ENCODE measurements around the gene MCOLN2.
A peak's percentile ranks its signal among the peaks of the same experiment; 100 is the strongest.
"Not testable (repeated sequence)": the region's sequence is repeated elsewhere in the genome, so short reads cannot be mapped to it uniquely, and the experiment has no call there.

MCOLN2 gene

GRCh38 chr1:84996846-84997666 lies at the start of gene MCOLN2:
Gene MCOLN2, minus strand, starts transcription at chr1:84997113. Its CDS starts 241 bp downstream, at chr1:84996872.
- peak; percentile 65 for DNase-seq

GRCh38 chr1:85042413-85042812 lies 45.5 kb upstream of the MCOLN2 start:
- DNase-seq: no peak

- DNase-seq: no peak
These were observed 44.9 kb upstream of the MCOLN2 start for GRCh38 chr1:85041793-85042192.

- no peak for DNase-seq
These were observed 36.3 kb upstream of the MCOLN2 start for GRCh38 chr1:85033221-85033620.

- DNase-seq: no peak
These were observed 33.6 kb upstream of the MCOLN2 start for GRCh38 chr1:85030536-85030935.

- no peak for DNase-seq
These were observed 31.2 kb upstream of the MCOLN2 start for GRCh38 chr1:85028151-85028550.

GRCh38 chr1:85027242-85027983 lies 30.5 kb upstream of the MCOLN2 start:
- DNase-seq: peak; percentile 65

- DNase-seq: no peak
These were observed 29.0 kb upstream of the MCOLN2 start for GRCh38 chr1:85025940-85026339.

GRCh38 chr1:85024736-85025135 lies 27.8 kb upstream of the MCOLN2 start:
- no peak for DNase-seq

- DNase-seq: peak; percentile 61
These were observed 25.8 kb upstream of the MCOLN2 start for GRCh38 chr1:85022700-85023099.

GRCh38 chr1:85019994-85020393 lies 23.1 kb upstream of the MCOLN2 start:
- no peak for DNase-seq

- no peak for DNase-seq
These were observed 18.9 kb upstream of the MCOLN2 start for GRCh38 chr1:85015826-85016225.

- DNase-seq: not testable (repeated sequence)
These were observed 8.7 kb upstream of the MCOLN2 start for GRCh38 chr1:85005641-85006040.

- DNase-seq: peak; percentile 5
These were observed 4.8 kb upstream of the MCOLN2 start for GRCh38 chr1:85001742-85002141.

GRCh38 chr1:84998642-84999280 lies 1.8 kb upstream of the MCOLN2 start:
- peak; percentile 75 for DNase-seq

GRCh38 chr1:84997667-84998600 lies 1.0 kb upstream of the MCOLN2 start:
- peak; percentile 25 for DNase-seq

- DNase-seq: no peak
These were observed 1.2 kb downstream of the MCOLN2 start for GRCh38 chr1:84995484-84996334.

- DNase-seq: peak; percentile 32
These were observed 5.6 kb downstream of the MCOLN2 start for GRCh38 chr1:84991097-84991920.

GRCh38 chr1:84988588-84988987 lies 8.3 kb downstream of the MCOLN2 start:
- no peak for DNase-seq

- not testable (repeated sequence) for DNase-seq
These were observed 10.4 kb downstream of the MCOLN2 start for GRCh38 chr1:84986561-84986960.

GRCh38 chr1:84985365-84985764 lies 11.5 kb downstream of the MCOLN2 start:
- no peak for DNase-seq

Measured in hematopoietic multipotent progenitor cell treated with erythropoietin and hydrocortisone succinate and interleukin-3 and kit ligand, for 4 days (in vitro differentiated cells).